Dedifferentiated amniotic fluid mesenchymal stem cell (primary cell): ENCODE results near the gene CASP8.
"Not testable (repeated sequence)": the region's sequence is repeated elsewhere in the genome, so short reads cannot be mapped to it uniquely, and the experiment has no call there.

Experiments used
- DNase-seq: peaks from one replicate; pipeline ENCODE4 v3.0.0-alpha.2; 2016; ENCODE audit errors: extremely low spot score

Gene CASP8

GRCh38 chr2:201269764-201270163 lies 9.4 kb downstream of the CASP8 start:
- no peak for DNase-seq

- DNase-seq = no peak
These were observed 10.1 kb downstream of the CASP8 start for GRCh38 chr2:201270293-201271001.

GRCh38 chr2:201271917-201272316 lies 11.6 kb downstream of the CASP8 start:
- DNase-seq = no peak

- DNase-seq = no peak
These were observed 13.1 kb downstream of the CASP8 start for GRCh38 chr2:201273330-201273983.

GRCh38 chr2:201275069-201275468 lies 14.7 kb downstream of the CASP8 start:
- no peak for DNase-seq

- DNase-seq = no peak
These were observed 15.7 kb downstream of the CASP8 start for GRCh38 chr2:201275990-201276389.

- no peak for DNase-seq
These were observed 16.2 kb downstream of the CASP8 start for GRCh38 chr2:201276511-201276910.

- no peak for DNase-seq
These were observed 18.7 kb downstream of the CASP8 start for GRCh38 chr2:201279079-201279478.

GRCh38 chr2:201280191-201281040 lies 20.1 kb downstream of the CASP8 start:
- no peak for DNase-seq

- no peak for DNase-seq
These were observed 25.2 kb downstream of the CASP8 start for GRCh38 chr2:201285499-201285898.

- not testable (repeated sequence) for DNase-seq
These were observed 30.3 kb downstream of the CASP8 start for GRCh38 chr2:201290457-201291148.

- DNase-seq = peak; percentile 16
These were observed 38.2 kb downstream of the CASP8 start for GRCh38 chr2:201298462-201299052.

- DNase-seq = not testable (repeated sequence)
These were observed 39.6 kb downstream of the CASP8 start for GRCh38 chr2:201299929-201300328.

GRCh38 chr2:201307876-201308275 lies 47.5 kb downstream of the CASP8 start:
- no peak for DNase-seq

GRCh38 chr2:201308914-201309313 lies 48.6 kb downstream of the CASP8 start:
- DNase-seq = no peak

GRCh38 chr2:201313362-201313761 lies 53.0 kb downstream of the CASP8 start:
- no peak for DNase-seq

- DNase-seq = no peak
These were observed 59.2 kb downstream of the CASP8 start for GRCh38 chr2:201319511-201319910.

GRCh38 chr2:201320257-201320656 lies 59.9 kb downstream of the CASP8 start:
- DNase-seq = no peak

GRCh38 chr2:201320701-201321100 lies 60.4 kb downstream of the CASP8 start:
- no peak for DNase-seq

- no peak for DNase-seq
These were observed 62.4 kb downstream of the CASP8 start for GRCh38 chr2:201322772-201323171.

GRCh38 chr2:201327678-201328077 lies 67.3 kb downstream of the CASP8 start:
- DNase-seq = no peak

GRCh38 chr2:201329409-201329808 lies 69.1 kb downstream of the CASP8 start:
- DNase-seq = no peak
